ENCODE measurements around the gene SUFU.

SUFU gene

GRCh38 chr10:102628451-102628911 is 124.7 kb downstream of the SUFU start:
- no peak for DNase-seq (ENCODE audit: low spot score)
- H3K27ac ChIP-seq = peak overlapping the region; percentile 82 to 86
- H3K4me3 ChIP-seq = no peak overlapping the region
- no peak for TF ChIP-seq CTCF (IDR thresholded peaks at IDR 0.05)

GRCh38 chr10:102629661-102630614 is 126.2 kb downstream of the SUFU start:
- no peak for TF ChIP-seq CTCF (IDR thresholded peaks at IDR 0.05)
- peak overlapping the region; percentile 82 to 86 for H3K27ac ChIP-seq
- no peak for DNase-seq (ENCODE audit: low spot score)
- H3K4me3 ChIP-seq = no peak overlapping the region

GRCh38 chr10:102630663-102631062 is 126.9 kb downstream of the SUFU start:
- Histone ChIP-seq H3K4me3 (no peak overlapping the region), H3K27ac (peak overlapping the region in 1 of 2 donors; percentile 73)
- DNase-seq (ENCODE audit: low spot score) = no peak
- no peak for TF ChIP-seq CTCF (IDR thresholded peaks at IDR 0.05)

GRCh38 chr10:102631525-102632393 is 128.0 kb downstream of the SUFU start:
- Histone ChIP-seq H3K4me3 (no peak overlapping the region), H3K27ac (peak overlapping the region in 1 of 2 donors; percentile 73)
- no peak for DNase-seq (ENCODE audit: low spot score)
- TF ChIP-seq CTCF (IDR thresholded peaks at IDR 0.05) = no peak

- Histone ChIP-seq H3K4me3 (peak overlapping the region; percentile 25), H3K27ac (peak overlapping the region; percentile 43 to 73)
- TF ChIP-seq CTCF (IDR thresholded peaks at IDR 0.05) = no peak
- DNase-seq (ENCODE audit: low spot score) = no peak
Observed at GRCh38 chr10:102632394-102633111, 128.8 kb downstream of the SUFU start.

- DNase-seq (ENCODE audit: low spot score) = no peak
Observed at GRCh38 chr10:102633287-102633686, 129.5 kb downstream of the SUFU start.

More at GRCh38 chr10:102633287-102633686, 129.5 kb downstream of the SUFU start:
- no peak overlapping the region for H3K4me3 ChIP-seq
- H3K27ac ChIP-seq = peak overlapping the region; percentile 43 to 73
- no peak for TF ChIP-seq CTCF (IDR thresholded peaks at IDR 0.05)
